Left lung (tissue), 10 donors: ENCODE measurements around the gene STAT1. TPM values are rescaled to one million over a fixed set of nuclear protein-coding genes. Genes with fewer than 3 reads are reported as not detected.

Experiments used
- ATAC-seq: fragments of 200-7000 bp; cut with Tn5 transposase; one replicate; pipeline ENCODE4 v1.9.1; 2020; ENCODE audit warnings: moderate library complexity
- DNase-seq, 4 donors: peaks; one replicate each; pipeline ENCODE4 v3.0.0-alpha.2; 2013 to 2020
- H3K27ac ChIP-seq, 2 donors: fragments of 200-600 bp; sonication (generic) in 1 of 2; one replicate each; pipeline versions ENCODE4 v1.5.0 to v1.8.0; 2020 to 2021
- H3K27me3 ChIP-seq, 2 donors: fragments of 200-600 bp; sonication (generic) in 1 of 2; one replicate each; pipeline versions ENCODE4 v1.5.0 to v1.8.0; 2020 to 2021
- H3K36me3 ChIP-seq, 2 donors: fragments of 200-600 bp; sonication (generic) in 1 of 2; one replicate each; pipeline versions ENCODE4 v1.5.0 to v1.8.0; 2020 to 2021
- H3K4me1 ChIP-seq, 2 donors: fragments of 200-600 bp; one replicate each; pipeline ENCODE4 v1.8.0; 2021
- H3K4me3 ChIP-seq, 2 donors: fragments of 200-600 bp; sonication (generic) in 1 of 2; one replicate each; pipeline versions ENCODE4 v1.5.0 to v1.8.0; 2020 to 2021; ENCODE audit warnings: mild to moderate bottlenecking in 1 of 2
- H3K9me3 ChIP-seq, 2 donors: fragments of 200-600 bp; sonication (generic) in 1 of 2; one replicate each; pipeline versions ENCODE4 v1.5.0 to v1.8.0; 2020 to 2021
- intact Hi-C, 2 donors: fragments of 100-400 bp; cut with DNase I; formaldehyde crosslinking; loops; one replicate each; pipeline versions ENCODE4 v1.11.2 to v1.14.2; 2022
- polyA plus RNA-seq, 6 donors: library from polyadenylated mRNA; unstranded; fragments of 120-200 nt; gene quantifications; one replicate each; pipeline ENCODE4 v1.2.1, GENCODE V29; 2013; ENCODE audit not compliant: insufficient read length in 6 of 6
- total RNA-seq, 2 donors: library from RNA; stranded (reverse); fragmentation: NEBNext Ultra II Directional; extraction: Animal tissue kit (Norgen Biotek cat#: 25700); gene quantifications; one replicate each; pipeline ENCODE4 v1.2.1, GENCODE V29; 2021
- TF ChIP-seq, protein P1 (sequence below), 2 donors: fragments of 200-600 bp; sonication (generic) in 1 of 2; IDR thresholded peaks; one replicate each; pipeline versions ENCODE4 v1.5.0 to v1.8.0; 2021; ENCODE audit warnings: antibody characterized with exemption in 2 of 2
- donor health status: DM: no; HTN: yes; CAD: no.
- donor health status: DM: no; HTN: no; CAD: no.

Gene STAT1
- total and polyA plus RNA-seq, 8 donors = 54.0 to 144 (median 65.2) TPM

DNA sequence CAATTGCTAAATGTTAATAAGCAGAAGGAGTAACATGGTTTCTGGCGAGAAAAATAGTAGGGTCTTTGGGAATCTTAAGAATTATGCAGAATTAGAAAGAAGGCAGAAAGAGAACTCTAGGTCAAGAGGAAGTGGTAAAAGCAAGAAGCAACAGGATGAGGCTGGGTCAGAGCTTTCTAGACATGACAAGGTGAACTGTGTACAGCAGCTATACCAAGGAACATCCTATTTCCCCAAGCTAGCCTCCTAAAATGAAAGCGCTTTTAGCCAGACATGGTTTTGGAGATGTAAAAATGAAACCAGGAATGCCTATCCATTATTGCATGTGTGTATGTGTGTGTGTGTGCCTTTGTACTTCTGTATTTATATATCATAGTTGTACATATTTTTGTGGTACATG, 42.3 kb upstream of the STAT1 start:
- no peak overlapping the region for H3K27ac ChIP-seq
- intact Hi-C loops = loop anchor here in 1 of 2 donors (10.0 kb wide), 1 partner anchor 99 kb away; the partner anchor contains the start of gene STAT4
- TF ChIP-seq, protein P1, sequence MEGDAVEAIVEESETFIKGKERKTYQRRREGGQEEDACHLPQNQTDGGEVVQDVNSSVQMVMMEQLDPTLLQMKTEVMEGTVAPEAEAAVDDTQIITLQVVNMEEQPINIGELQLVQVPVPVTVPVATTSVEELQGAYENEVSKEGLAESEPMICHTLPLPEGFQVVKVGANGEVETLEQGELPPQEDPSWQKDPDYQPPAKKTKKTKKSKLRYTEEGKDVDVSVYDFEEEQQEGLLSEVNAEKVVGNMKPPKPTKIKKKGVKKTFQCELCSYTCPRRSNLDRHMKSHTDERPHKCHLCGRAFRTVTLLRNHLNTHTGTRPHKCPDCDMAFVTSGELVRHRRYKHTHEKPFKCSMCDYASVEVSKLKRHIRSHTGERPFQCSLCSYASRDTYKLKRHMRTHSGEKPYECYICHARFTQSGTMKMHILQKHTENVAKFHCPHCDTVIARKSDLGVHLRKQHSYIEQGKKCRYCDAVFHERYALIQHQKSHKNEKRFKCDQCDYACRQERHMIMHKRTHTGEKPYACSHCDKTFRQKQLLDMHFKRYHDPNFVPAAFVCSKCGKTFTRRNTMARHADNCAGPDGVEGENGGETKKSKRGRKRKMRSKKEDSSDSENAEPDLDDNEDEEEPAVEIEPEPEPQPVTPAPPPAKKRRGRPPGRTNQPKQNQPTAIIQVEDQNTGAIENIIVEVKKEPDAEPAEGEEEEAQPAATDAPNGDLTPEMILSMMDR (IDR thresholded peaks at IDR 0.05) = no peak
- DNase-seq = no peak
- H3K4me3 ChIP-seq = no peak overlapping the region
- no peaks in the 10 kb centered on the region for H3K9me3 ChIP-seq
- H3K4me1 ChIP-seq = peaks cover 0 to 26% of the 10 kb centered on the region in 2 donors
- no peaks in the 10 kb centered on the region for H3K27me3 ChIP-seq
- ATAC-seq = no peak
- no peaks in the 10 kb centered on the region for H3K36me3 ChIP-seq

DNA sequence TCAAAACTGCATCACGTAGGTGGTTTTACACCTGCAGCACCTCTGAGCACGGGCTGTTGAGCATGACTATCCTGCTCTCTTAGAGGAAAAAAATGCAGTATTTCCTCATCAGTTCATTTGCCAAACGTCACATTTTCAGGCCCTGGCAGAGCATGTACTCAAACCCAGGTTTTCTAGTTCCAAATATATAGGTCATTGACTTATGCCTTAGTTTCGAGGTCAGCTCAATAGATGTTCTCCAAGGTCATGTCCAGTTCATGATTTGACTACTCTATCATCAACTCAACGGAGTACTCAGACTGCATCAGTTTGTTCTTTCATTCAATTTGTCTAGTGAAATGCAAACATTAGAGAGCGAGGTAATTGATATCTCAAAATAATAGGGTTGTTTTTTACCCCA, 39.3 kb upstream of the STAT1 start:
- intact Hi-C loops = loop anchor here in 1 of 2 donors (10.0 kb wide), 1 partner anchor 102 kb away; the partner anchor contains the start of gene STAT4
- Histone ChIP-seq H3K27ac (no peak overlapping the region), H3K9me3 (no peaks in the 10 kb centered on the region), H3K4me3 (no peak overlapping the region), H3K27me3 (no peaks in the 10 kb centered on the region), H3K36me3 (no peaks in the 10 kb centered on the region), H3K4me1 (peaks cover 0 to 38% of the 10 kb centered on the region in 2 donors)
- no peak for DNase-seq
- no peak for ATAC-seq
- TF ChIP-seq, protein P1 (IDR thresholded peaks at IDR 0.05) = no peak

DNA sequence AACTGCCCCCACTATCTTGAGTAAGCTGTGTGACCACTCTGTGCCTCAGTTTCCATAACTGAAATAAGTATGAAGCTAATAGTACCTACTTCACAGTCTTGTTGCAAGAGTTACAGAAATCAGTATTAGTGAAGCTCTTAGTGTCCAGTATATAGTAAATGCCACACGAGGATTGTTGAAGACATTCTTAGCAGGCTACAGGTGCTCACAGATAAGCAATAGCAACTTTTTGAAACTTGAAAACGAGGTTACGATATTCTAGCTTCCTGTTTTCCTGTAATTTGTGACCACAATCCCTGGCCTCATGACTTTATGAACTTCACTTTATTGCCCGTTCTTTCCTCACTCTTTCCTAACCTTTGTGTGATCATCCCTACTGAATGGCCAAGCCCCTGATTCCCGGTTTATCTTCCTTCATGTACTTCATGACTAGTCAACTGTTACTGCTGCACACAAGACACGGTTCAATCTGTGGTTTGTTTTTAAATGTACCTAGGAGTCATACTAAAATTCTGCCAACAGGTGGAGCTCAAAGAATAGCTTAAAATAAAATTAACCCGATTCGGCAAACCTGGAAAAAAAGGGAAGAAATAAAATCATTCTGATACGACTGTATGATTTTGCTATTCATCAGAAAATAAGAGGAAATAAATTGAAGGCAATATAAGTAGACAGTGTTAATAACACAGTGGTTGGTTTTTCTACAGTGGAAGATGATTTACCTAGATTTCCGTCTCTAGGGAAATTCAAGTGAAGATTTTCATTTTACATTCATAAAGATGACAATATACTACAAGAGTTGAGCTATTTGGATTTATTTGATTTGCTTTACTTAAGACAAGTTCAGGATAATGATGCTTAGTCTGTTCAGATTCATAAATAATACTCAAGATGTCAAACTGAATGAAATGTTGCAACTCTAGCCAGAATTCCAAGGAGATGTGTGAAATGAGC, 38.1 kb upstream of the STAT1 start:
- Histone ChIP-seq H3K36me3 (no peaks in the 10 kb centered on the region), H3K4me1 (peaks cover 0 to 38% of the 10 kb centered on the region in 2 donors), H3K4me3 (no peak overlapping the region), H3K9me3 (no peaks in the 10 kb centered on the region), H3K27me3 (no peaks in the 10 kb centered on the region), H3K27ac (no peak overlapping the region)
- intact Hi-C loops = loop anchor here in 1 of 2 donors (10.0 kb wide), 1 partner anchor 103 kb away; the partner anchor contains the start of gene STAT4
- TF ChIP-seq, protein P1 (IDR thresholded peaks at IDR 0.05) = peak; percentile 46 to 61
- peak; percentile 85 for ATAC-seq
- DNase-seq = peak in 2 of 4 donors; percentile 49 to 53

DNA sequence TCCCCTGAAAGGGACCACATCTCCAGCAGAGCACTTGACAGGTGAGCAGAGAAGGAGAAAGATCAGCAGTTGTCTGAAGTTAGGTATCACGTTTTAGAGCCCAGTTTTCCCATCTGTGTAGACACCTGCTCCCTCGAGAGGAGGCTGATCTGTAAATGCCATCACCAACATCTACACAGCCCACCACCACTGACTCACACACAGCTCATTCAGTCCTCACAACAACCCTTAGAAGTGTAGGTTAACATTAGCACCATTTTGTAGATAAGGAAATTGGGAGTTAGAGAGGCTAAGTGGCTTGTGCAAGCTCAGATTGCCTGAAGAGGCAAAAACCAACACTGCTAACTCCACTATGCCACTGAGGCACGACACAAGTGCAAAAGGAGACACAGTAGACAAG, 37.2 kb upstream of the STAT1 start:
- no peaks in the 10 kb centered on the region for H3K36me3 ChIP-seq
- ATAC-seq = peak; percentile 40
- intact Hi-C loops = loop anchor here in 1 of 2 donors (10.0 kb wide), 1 partner anchor 104 kb away; the partner anchor contains the start of gene STAT4

More for the DNA sequence above, 37.2 kb upstream of the STAT1 start:
- H3K4me3 ChIP-seq = no peak overlapping the region
- TF ChIP-seq, protein P1 (IDR thresholded peaks at IDR 0.05) = no peak
- H3K27me3 ChIP-seq = no peaks in the 10 kb centered on the region
- no peaks in the 10 kb centered on the region for H3K9me3 ChIP-seq
- H3K4me1 ChIP-seq = peaks cover 0 to 32% of the 10 kb centered on the region in 2 donors
- no peak overlapping the region for H3K27ac ChIP-seq
- DNase-seq = no peak
